ENCODE results near the gene PRSS22.

PRSS22 gene

DNA sequence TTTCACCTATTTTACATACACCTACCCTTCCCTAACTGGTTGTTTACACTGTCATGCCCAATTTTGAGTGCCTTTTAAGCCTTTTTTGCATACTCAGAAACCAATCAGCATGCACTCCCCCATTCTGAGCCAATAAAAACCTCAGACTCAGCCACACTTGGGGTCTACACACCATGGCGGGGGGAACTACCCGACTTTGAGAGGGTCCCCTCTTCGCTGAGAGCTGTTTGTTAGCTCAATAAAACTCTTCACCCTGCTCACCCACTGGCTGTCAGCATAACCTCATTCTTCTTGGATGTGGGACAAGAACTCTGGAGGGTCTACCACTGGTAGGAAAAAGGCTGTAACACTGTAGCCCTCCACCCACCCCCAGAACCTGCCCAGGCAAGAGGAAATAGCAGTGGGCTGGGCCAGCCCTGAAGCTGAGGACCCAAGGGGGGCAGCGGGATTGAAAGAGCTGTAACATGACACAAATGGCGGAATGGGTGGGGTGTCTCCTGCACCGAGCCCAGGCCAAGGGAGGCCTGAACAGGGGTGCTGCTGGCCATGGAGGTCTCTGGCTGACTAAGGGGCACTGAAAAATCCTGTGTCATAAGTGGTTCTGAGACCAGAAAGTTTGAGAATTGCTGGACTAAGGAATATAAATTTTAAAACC, 22.0 kb upstream of the PRSS22 start:
- no peak for DNase-seq

- DNase-seq = no peak
These were observed 17.0 kb upstream of the PRSS22 start for GRCh38 chr16:2874912-2875362.

- DNase-seq = no peak
These were observed 16.3 kb upstream of the PRSS22 start for GRCh38 chr16:2874032-2874911.

DNA sequence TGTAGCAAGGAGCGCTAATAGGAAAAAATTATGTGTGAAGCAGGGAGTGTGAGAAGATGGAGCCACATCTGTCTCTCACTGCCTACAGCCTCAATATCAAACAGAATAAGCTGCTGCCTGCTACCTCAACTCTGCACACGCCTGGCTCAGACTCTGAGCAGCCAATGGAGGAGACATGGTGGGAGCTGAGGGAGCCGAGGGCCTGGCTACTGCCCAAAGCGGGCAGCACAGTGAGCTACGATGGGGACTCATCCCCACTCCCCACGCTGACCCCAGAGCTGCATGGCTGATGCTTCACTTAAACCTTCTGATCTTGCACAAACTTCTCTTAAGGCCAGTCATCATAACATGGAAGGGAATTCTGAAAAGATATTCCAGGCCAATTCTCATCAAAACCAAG, 14.0 kb upstream of the PRSS22 start:
- no peak for DNase-seq

DNA sequence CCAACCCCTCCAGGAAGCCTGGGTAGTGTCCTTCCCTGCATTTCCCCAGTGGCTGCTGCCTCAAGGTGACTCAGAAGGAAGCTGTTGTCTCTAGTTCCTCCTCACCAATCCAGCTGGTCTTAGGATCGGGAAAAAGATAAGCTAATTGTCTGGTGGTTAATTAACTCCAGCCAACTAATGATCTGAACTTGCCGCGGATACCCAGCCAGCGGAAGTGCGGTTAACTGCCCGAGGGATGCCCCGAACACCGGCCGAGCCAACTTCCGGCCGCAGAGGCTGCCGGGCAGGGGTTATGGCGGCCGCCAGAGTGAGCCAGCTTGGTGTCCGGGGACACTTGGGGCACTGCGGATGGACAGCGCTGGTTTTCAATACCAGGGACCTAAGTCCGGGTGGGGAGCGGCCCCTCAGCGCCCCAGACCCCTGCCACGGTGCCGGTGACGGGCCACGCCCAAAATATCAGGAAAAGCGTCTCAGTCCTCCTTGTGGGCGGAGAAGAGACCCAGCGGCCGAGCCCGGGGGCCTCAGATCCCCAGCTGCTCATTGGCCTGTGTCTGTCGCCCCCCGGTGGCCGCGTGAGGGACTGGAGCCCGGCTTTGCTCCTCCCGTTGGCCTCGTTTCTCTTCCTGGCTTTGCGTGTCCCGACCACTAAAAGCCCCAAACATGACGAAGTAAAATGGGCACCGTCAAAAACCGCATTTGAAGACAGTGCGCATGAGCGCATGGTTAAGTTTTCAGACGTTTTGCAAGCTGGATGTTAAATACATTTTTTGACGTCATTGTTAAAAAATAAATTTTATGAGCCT, 10.2 kb upstream of the PRSS22 start:
- peak; percentile 35 for DNase-seq

- DNase-seq = no peak
These were observed 9.7 kb upstream of the PRSS22 start for GRCh38 chr16:2867661-2867986.

DNA sequence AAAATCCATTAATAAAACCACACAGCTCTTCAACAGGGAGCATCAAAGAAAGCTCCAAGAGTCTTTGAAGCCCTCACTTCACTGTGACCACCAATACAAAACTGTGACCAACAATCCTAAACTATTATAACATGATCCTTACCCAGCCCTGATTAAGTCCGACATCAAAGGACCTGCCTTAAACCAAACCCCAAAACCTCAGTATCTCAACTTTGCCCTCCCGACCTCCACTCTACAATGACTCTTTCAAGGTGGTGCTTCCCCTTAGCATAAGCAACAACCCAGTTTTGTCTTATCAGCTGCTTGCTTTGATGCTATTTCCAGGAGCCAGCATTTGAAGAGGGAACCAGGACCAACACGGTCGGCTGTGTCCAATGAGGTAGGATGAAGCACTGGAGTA, 8.5 kb upstream of the PRSS22 start:
- no peak for DNase-seq

DNA sequence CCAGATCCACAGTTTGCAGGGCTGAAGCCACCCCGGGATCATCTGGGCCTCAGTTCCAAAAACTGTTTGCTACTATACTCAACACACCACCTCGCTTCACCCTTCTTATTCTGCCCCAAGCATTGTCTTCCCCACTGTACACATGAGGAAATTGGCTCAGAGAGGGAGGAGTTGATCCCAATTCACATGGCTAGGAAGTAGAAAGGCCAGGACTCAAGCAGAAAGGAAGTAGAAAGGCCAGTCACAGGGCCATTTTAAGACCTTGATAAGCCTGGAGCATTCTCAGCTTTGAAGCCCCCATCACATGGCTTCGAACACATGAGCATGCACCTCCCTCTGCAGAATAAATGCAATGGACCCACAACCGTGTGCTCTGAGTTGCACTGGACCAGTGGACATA, 7.7 kb upstream of the PRSS22 start:
- no peak for DNase-seq

DNA sequence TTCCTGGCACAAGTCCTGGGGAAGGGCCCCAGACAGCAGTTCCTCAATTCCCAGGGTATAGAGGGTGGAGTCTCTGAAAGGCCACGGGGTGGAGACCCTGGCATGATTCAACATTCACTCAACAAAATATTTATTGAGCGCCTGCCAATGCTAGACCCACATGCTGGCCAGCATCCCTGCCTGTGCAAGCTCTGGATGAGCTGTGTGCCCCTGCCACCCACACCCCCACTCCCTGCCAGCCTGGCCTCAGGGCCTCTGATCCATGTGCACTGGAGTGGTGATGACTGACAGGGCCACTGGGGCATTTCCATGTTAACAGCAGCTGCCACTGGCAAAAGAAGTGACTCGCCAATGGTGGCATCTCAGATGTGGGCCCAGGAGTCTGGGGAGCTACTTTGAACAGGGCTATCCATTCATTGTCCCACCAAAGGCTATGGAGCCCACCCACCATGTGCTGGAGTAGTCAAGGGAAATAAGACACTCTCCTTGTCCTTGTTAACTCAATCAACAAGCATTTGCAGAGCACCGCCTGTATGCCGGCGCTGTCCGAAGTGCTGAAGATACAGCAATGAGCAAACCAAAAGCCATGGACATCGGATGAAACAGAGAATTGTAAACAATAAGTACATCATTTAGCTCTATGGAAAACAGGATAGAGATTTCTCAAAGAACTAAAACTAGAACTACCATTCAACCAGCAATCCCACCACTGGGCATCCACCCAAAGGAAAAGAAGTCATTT, 3.0 kb upstream of the PRSS22 start:
- no peak for DNase-seq

DNA sequence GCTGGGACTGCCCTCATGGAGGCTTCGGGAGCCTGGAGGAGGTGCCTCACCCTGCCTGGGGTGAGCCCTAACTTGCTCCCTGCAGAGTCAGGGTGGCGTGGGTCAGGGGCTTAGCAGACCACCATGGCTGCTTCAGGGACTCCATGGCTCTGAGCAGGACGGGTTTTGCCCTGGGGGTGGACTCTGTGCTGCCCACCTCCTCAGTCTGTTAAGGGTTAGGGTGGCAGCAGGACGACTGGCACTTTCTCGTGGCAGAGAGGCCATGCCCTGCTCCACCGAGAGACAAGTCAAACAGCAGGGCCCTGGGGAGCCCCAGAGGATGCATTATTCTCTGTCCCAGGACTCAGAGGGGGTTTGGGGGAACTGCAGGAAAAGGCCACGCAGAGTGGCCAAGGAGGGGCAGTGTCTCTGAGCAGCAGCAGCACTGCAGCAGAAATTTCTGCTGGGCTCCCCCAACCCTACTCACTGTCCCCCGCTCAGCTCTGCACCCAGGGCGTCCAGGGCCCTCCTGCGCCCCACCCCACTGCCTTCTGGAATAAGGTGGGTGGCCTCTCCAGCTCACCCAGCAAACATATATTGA, 1.8 kb upstream of the PRSS22 start:
- DNase-seq = no peak

GRCh38 chr16:2858245-2859025, 465 bp upstream of the PRSS22 start:
- DNase-seq = no peak

- DNase-seq = no peak
These were observed 1.1 kb downstream of the PRSS22 start for GRCh38 chr16:2856686-2857450.

DNA sequence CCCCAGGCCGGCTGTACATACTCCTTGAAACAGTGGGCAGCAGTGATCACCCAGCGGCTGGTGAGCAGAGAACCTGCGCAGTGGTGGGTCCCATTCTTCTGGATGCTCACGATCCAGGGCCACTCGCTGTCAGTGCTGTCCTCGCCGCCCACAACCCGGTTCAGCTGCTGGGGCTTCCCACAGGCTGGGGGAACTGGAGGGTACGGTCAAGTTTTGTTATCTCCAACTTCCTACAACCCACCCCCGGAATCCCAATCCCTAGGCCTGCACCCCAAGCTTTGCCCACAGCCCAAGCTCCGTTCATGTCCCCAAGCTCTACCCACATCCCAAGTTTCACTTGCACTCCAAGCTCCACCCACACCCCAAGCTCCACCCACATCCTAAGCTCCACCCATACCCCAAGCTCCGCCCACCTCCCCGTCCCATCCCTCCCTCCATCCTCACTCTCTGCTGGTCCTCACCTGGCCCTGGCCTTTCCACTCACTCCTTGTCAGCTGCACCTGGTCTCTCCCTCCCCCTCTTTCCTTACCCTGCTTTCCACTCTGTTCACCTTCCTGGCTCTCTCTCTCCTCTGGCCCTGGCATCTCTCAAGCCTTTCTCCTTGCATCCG, 1.8 kb downstream of the PRSS22 start:
- no peak for DNase-seq

DNA sequence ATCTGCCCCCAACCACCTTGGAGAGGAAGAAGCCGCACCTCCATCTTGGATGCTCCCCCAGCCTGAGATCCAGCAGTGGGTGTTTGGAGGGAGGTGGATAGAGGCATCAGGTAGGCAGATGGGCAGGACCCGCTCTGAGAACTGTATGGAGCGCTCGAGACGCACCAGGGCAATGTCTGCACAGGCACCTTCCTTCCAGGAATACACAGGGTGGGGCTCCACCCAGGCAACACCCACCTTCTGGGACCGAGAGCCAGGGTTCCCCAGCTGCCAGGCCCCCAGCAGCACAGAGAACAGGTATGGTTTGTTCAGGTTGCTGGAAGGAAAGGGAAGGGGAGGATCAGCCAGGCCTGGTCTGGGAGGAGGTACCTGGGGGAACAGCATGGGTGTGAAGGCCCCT, 2.4 kb downstream of the PRSS22 start:
- no peak for DNase-seq

DNA sequence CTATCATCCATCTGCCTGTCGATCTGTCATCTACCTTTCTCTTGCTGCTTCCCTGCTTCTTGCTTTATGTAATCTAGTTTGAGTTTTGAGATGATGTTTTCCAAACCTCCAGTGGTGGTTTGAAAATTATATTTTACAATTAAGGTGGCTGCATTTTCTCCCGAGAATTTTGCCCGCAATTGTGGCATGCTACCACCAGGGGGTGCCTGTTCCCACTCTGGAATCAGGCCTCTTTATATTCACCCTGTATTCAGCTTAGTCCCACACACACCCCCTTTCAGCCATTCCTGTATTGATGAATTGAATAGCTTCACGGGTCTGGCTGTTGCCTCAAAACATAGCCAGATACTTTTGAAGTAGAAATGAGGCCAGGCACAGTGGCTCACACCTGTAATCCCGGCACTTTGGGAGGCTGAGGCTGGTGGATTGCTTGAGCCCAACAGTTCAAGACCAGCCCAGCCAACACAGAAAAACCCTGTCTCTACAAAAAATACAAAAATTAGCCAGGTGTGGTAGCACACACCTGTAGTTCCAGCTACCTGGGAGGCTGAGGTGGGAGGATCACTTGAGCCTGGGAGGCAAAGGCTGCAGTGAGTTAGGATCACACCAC, 3.2 kb downstream of the PRSS22 start:
- DNase-seq = no peak

DNA sequence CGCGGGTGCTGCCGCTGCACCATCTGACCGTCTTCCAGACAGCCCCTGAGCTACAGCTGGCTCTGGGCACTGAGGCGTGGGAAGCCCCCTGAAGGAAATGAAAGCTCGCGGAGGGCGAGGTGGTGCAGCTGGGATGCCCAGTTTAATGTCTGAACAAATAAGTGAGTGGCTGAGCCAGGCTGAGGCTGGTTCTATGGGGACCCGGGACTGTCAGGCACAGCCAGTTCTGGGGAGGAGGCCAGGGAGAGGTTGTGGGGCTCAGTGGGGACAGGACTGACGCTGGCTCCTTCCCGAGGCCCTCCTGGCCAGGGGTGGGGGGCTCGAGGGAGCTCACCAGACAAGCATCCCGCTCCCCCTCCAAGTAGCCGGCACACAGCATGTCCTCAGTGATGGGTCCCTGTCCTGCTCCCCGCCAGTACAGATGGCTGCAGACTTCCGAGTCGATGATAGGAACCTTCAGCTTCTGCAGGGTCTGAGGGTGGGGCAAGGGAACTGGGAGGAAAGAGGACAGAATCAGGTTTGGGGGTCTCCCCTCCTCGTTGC, 4.4 kb downstream of the PRSS22 start:
- DNase-seq = no peak

DNA sequence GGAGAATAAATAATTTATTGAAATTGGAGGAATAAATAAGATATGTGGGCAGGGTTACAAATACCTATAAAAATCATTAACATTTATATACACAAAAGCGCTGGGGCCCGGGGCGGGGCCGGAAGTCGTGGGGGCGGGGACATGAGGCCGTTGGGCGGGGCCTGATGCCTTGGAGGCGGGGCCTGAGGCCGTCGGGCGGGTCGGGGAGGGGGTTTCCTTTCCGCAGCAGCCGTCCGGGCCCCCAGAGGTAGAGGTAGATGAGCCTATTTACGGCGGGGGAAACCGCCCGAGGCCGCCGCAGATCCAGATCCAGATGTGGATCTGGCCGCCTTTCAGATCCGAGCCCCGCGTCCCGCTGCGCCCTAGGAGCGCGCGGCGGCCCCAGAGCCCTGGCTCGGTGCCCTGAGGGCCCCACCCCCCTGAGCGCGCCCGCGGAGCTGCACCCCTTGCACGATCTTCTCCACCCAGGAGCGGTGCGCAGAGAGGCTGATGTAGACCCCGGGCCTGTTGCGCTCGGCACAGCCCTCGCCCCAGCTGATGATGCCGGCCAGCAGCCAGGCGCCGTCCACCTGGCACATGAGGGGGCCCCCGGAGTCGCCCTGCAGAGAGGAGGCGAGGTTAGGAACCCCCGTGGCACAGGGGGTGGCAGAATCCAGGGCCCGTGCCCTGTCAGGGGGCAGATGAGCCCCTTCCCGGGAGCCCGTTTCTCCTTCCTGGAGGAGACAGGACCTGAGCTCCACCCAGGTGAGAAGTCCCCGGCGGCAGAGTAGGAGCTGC, 5.1 kb downstream of the PRSS22 start:
- no peak for DNase-seq

DNA sequence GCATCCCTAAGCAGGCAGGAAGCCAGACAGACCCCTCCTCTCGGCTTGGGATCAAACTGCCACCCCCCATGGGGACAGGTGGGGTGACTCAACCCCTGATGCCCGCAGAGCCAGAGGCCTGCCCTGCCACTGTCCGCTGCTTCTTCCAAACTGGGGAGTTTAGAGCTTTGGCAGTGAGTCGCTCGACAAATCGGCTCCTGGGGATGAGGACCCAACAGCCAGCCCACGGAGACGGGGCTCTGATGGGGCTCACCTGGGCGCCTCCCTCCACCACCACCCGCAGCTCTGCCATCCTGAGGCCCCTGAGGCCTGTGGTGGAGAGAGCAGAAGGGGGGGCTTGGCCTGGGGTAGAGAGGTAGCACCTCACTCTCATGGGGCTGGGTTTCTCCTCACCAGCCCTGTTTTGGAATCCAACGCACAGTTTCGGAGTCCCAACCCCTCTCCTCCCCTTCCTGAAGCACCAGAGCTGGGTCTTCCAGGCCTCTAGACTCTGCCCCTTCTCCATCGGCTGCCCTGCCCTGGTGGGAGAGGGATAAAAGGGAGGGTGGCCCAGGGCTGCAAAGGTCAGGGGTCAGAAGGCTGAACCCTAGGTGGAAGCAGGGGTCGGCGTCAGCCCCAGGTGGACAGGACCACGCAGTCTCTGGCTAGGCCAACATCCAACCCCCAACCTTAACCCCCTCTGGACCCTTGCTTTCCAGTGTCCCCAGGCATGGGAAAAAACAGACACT, 5.8 kb downstream of the PRSS22 start:
- no peak for DNase-seq
